ENCODE data around the gene BANP.

BANP gene

GRCh38 chr16:87948119-87948545, 3.1 kb upstream of the BANP start:
- intact Hi-C loops (cut with DNase I): no loop called here
- peak in 2 of 10 donors; percentile 14 to 18 for DNase-seq

- intact Hi-C loops (cut with DNase I): no loop called here
- DNase-seq: peak in 2 of 10 donors; percentile 0 to 29
Observed at GRCh38 chr16:87948735-87949070, 2.5 kb upstream of the BANP start.

- intact Hi-C loops (cut with DNase I): no loop called here
- DNase-seq: peak in 2 of 10 donors; percentile 59 to 67
Observed at GRCh38 chr16:87949071-87949744, 2.0 kb upstream of the BANP start.

DNA sequence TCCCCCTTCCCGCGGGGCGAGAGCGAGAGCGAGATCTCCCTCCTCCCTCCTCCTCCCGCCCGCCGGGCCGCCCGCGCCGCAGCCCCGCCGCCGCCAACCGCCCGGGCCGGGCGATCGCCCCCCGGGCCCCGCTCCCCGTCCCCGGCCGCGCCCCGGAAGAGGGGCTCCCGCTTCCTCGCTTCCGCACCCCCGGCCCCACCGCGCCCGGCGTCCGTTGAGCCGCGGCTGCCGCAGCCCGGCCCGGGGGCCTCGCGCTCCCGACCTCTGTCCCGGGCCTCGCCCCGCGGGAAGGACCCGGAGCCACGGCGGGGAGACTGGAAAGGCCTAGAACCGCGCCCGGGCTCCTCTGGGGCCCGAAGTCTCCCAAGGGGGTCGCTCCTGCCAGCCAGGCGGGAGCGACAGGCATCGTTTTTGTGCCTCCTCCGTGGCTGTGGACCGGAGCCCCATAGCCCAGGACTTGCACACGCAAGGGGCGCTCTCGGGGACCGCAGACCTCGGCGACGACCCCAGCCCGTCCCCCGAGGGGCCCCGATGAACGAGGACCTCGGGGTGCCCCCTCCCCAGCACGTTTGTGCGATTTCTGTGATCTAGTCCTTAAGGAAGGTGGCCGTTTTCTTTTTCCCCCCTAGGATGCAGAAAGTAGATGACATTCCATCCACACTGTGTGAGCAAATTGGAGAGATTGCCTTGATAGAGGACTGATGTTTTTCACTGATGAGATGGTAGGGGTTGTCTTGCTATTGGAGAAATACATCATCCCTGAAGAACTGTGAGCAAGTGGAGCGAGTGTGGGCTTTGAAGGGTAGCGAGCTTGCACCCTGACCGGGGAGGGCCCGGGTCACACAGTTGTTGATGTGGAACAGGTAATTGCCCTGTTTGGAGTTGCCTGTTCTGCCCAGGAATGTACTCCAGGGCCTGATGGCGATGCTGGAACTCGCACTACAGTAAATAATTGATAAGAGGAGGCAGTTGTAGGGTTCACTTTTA, 611 bp downstream of the BANP start:
- intact Hi-C loops (cut with DNase I): loop anchor here (10.0 kb wide), 1 partner anchor 483 kb away; no protein-coding TSS in a partner anchor
- DNase-seq: peak in 3 of 10 donors; percentile 30 to 80 (median 61)

GRCh38 chr16:87952751-87953150, 1.5 kb downstream of the BANP start:
- peak in 2 of 10 donors; percentile 49 to 58 for DNase-seq

GRCh38 chr16:87953308-87954215, 2.3 kb downstream of the BANP start:
- intact Hi-C loops (cut with DNase I): loop anchor here (10.0 kb wide), 1 partner anchor 481 kb away; no protein-coding TSS in a partner anchor
- DNase-seq: peak in 3 of 10 donors; percentile 3 to 27 (median 5)

More at GRCh38 chr16:87952751-87953150, 1.5 kb downstream of the BANP start:
- intact Hi-C loops (cut with DNase I): loop anchor here (10.0 kb wide), 1 partner anchor 482 kb away; no protein-coding TSS in a partner anchor

- peak in 3 of 10 donors; percentile 55 to 84 (median 68) for DNase-seq
Observed at GRCh38 chr16:87954361-87954760, 3.1 kb downstream of the BANP start.

GRCh38 chr16:87954826-87955225, 3.6 kb downstream of the BANP start:
- DNase-seq: peak in 2 of 10 donors; percentile 49 to 71
- intact Hi-C loops (cut with DNase I): loop anchor here (10.0 kb wide), 1 partner anchor 480 kb away; no protein-coding TSS in a partner anchor

More at GRCh38 chr16:87954361-87954760, 3.1 kb downstream of the BANP start:
- intact Hi-C loops (cut with DNase I): loop anchor here (10.0 kb wide), 1 partner anchor 480 kb away; no protein-coding TSS in a partner anchor

- intact Hi-C loops (cut with DNase I): loop anchor here (10.0 kb wide), 1 partner anchor 479 kb away; no protein-coding TSS in a partner anchor
- DNase-seq: peak in 2 of 10 donors; percentile 35 to 70
Observed at GRCh38 chr16:87955302-87956097, 4.3 kb downstream of the BANP start.

- DNase-seq: no peak
- intact Hi-C loops (cut with DNase I): loop anchor here (10.0 kb wide), 1 partner anchor 479 kb away; no protein-coding TSS in a partner anchor
Observed at GRCh38 chr16:87956098-87956364, 4.8 kb downstream of the BANP start.

- intact Hi-C loops (cut with DNase I): loop anchor here (10.0 kb wide), 1 partner anchor 478 kb away; no protein-coding TSS in a partner anchor
- peak in 2 of 10 donors; percentile 24 to 82 for DNase-seq
Observed at GRCh38 chr16:87956365-87957231, 5.4 kb downstream of the BANP start.

DNA sequence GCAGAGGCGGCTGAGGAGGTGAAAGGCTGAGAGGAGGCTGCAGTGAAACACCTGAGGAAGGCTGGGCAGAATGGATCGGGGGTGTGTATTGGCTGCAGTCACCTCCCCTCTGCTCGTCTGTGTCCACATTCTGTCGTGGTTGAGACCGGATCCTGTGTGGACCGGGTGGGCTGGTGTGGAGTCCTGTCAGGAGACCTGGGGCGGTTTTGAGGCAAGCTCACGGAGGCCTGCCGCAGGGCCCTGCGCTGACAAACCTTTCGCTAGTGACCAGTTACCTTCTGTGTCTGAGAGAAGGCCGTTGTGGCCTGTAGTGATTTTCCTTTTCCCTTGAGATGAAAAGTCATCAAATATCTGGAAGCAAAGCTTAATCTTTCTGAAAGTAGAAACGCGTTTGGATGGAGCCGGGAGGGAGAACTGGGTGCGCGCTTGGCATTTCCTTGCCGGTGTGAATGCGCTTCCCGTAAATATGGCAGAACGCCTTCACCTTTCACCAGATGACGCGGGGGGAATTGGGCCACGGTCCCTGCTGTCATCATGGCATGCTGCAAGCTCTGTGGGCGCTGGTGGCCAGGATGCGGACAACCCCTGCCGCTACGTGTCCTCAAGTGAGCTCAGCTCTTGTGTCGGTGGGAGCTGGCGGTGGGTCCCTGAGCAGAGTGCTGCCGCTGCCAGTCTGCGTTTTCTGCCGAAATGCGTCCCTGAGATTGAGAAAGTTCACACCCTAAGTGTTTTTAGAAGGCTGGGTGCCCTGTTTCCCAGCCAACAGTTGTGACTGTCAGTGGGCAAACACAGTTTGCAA, 6.3 kb downstream of the BANP start:
- intact Hi-C loops (cut with DNase I): loop anchor here (10.0 kb wide), 1 partner anchor 477 kb away; no protein-coding TSS in a partner anchor
- DNase-seq: peak in 1 of 10 donors; percentile 75

DNA sequence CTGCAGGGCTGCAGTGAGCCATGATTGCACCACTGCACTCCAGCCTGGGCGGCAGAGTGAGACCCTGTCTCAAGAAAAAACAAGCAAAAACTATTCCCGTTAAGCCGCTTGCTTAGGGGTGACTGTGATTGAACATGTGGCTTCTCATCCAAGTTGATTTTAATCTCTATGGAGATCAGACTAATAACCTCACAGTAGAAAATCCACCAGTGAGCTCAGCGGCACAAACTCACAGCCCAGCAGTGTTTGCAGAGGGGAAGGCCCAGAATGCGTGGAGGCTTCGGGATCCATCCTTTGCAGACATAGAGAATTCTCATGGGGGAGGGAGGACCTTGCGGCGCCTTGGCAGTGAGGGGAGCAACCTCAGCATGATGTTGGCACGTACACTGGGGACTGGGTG, 7.4 kb downstream of the BANP start:
- intact Hi-C loops (cut with DNase I): loop anchor here (10.0 kb wide), 1 partner anchor 476 kb away; no protein-coding TSS in a partner anchor
- DNase-seq: no peak

GRCh38 chr16:87959391-87959990, 8.3 kb downstream of the BANP start:
- intact Hi-C loops (cut with DNase I): loop anchor here (10.0 kb wide), 1 partner anchor 475 kb away; no protein-coding TSS in a partner anchor
- peak in 1 of 10 donors; percentile 80 for DNase-seq

- peak in 1 of 10 donors; percentile 51 for DNase-seq
- intact Hi-C loops (cut with DNase I): no loop called here
Observed at GRCh38 chr16:87960296-87960695, 9.1 kb downstream of the BANP start.

GRCh38 chr16:87960852-87961251, 9.6 kb downstream of the BANP start:
- DNase-seq: peak in 1 of 10 donors; percentile 21
- intact Hi-C loops (cut with DNase I): no loop called here
